Stomach (tissue), 9 donors: ENCODE data around the gene MGAM2. TPM values are rescaled to one million over a fixed set of nuclear protein-coding genes. Genes with fewer than 3 reads are reported as not detected.

Experiments
- DNase-seq, 2 donors: peaks; one replicate each; pipeline versions ENCODE4 v3.0.0 to v3.0.0-alpha.2; 2013 to 2019
- H3K27ac ChIP-seq, 5 donors: fragments of 200-600 bp in 4 of 5; sonication (generic) in 4 of 5; one replicate each; pipeline ENCODE4 v1.5.1; 2013 to 2019; ENCODE audit warnings: mild to moderate bottlenecking in 1 of 5, moderate library complexity in 1 of 5
- H3K27me3 ChIP-seq, 3 donors: fragments of 200-600 bp; sonication (generic); one replicate each; pipeline ENCODE4 v1.5.1; 2017 to 2019; ENCODE audit warnings: mixed run types in 1 of 3
- H3K36me3 ChIP-seq, 4 donors: fragments of 200-600 bp; sonication (generic); 1 replicate in 3 of 4; 2 replicates in 1 of 4; pipeline ENCODE4 v1.5.1; 2016 to 2019
- H3K4me1 ChIP-seq, 4 donors: fragments of 200-600 bp; sonication (generic); one replicate each; pipeline ENCODE4 v1.5.1; 2016 to 2019
- H3K4me3 ChIP-seq, 4 donors: fragments of 200-600 bp; sonication (generic) in 3 of 4; one replicate each; pipeline ENCODE4 v1.5.1; 2016 to 2019; ENCODE audit warnings: mild to moderate bottlenecking in 1 of 4
- H3K9me3 ChIP-seq, 4 donors: fragments of 200-600 bp; sonication (generic); one replicate each; pipeline ENCODE4 v1.5.1; 2016 to 2019
- EP300 ChIP-seq: sonication (generic); formaldehyde crosslinking; IDR thresholded peaks from one replicate; pipeline ENCODE4 v1.6.1; 2017; ENCODE audit warnings: antibody characterized with exemption
- POLR2A ChIP-seq, 4 donors: fragments of 450-650 bp; IDR thresholded peaks; one replicate each; pipeline ENCODE4 v1.6.1; 2016; ENCODE audit warnings: antibody characterized with exemption in 4 of 4, control low read depth in 2 of 4, mild to moderate bottlenecking in 1 of 4, moderate library complexity in 1 of 4
- POLR2AphosphoS5 ChIP-seq, 3 donors: sonication (generic); formaldehyde crosslinking; IDR thresholded peaks; one replicate each; pipeline ENCODE4 v1.6.1; 2016; ENCODE audit warnings: antibody characterized with exemption in 3 of 3
- WGBS, 5 donors: extraction: QIAGEN DNeasy Blood & Tissue Kit in 3 of 5; methylation state at CpG; one replicate each; pipeline versions ENCODE4 v1.1.5 to v1.1.7; 2013 to 2018; 5-methylcytosine and 5-hydroxymethylcytosine counted together
- intact Hi-C: fragments of 100-400 bp; cut with DNase I; formaldehyde crosslinking; loops from one replicate; pipeline ENCODE4 v1.15.1; 2023; ENCODE audit warnings: low total_unique reads
- polyA plus RNA-seq, 3 donors: library from polyadenylated mRNA; stranded (reverse); fragments of 200-250 nt; gene quantifications; one replicate each; pipeline ENCODE4 v1.2.3, GENCODE V29; 2013
- total RNA-seq, 5 donors: library from RNA; depleted of rRNA; stranded (reverse); fragments of >200 nt; gene quantifications; one replicate each; pipeline versions ENCODE4 v1.1.0 to v1.2.3, GENCODE V29; 2014 to 2016
- TF ChIP-seq, protein P1 (sequence below), 7 experiments: fragments of 450-650 bp in 4 of 7; fragments of 200-600 bp in 3 of 7; sonication (generic) in 3 of 7; IDR thresholded peaks; one replicate each; pipeline ENCODE4 v1.5.1; 2016 to 2019; ENCODE audit warnings: antibody characterized with exemption in 7 of 7, control low read depth in 2 of 7, mild to moderate bottlenecking in 1 of 7
- donor health status: healthy with polysubstance abuse.
- donor health status: Bipolar disorder and iron deficiency.
- donor health status: healthy.

The MGAM2 gene
- total and polyA plus RNA-seq, 8 donors: 0.05 to 2.9 (median 1.1) TPM; not detected in 3

GRCh38 chr7:142176901-142177300 lies 65.4 kb downstream of the MGAM2 start:
- no peak overlapping the region for H3K27ac ChIP-seq
- no peaks in the 10 kb centered on the region for H3K36me3 ChIP-seq
- intact Hi-C loops: no loop called here
- no peak for TF ChIP-seq EP300
- TF ChIP-seq, protein P1, sequence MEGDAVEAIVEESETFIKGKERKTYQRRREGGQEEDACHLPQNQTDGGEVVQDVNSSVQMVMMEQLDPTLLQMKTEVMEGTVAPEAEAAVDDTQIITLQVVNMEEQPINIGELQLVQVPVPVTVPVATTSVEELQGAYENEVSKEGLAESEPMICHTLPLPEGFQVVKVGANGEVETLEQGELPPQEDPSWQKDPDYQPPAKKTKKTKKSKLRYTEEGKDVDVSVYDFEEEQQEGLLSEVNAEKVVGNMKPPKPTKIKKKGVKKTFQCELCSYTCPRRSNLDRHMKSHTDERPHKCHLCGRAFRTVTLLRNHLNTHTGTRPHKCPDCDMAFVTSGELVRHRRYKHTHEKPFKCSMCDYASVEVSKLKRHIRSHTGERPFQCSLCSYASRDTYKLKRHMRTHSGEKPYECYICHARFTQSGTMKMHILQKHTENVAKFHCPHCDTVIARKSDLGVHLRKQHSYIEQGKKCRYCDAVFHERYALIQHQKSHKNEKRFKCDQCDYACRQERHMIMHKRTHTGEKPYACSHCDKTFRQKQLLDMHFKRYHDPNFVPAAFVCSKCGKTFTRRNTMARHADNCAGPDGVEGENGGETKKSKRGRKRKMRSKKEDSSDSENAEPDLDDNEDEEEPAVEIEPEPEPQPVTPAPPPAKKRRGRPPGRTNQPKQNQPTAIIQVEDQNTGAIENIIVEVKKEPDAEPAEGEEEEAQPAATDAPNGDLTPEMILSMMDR (IDR thresholded peaks at IDR 0.05): no peak
- TF ChIP-seq POLR2AphosphoS5 (IDR thresholded peaks at IDR 0.05): no peak
- TF ChIP-seq POLR2A (IDR thresholded peaks at IDR 0.05): no peak
- 78 to 91% (median 85%) methylated on average over 1 of the region's 1 CpG for WGBS, 5 donors
- DNase-seq: no peak
- no peaks in the 10 kb centered on the region for H3K9me3 ChIP-seq
- no peaks in the 10 kb centered on the region for H3K4me1 ChIP-seq
- H3K27me3 ChIP-seq: no peaks in the 10 kb centered on the region
- no peak overlapping the region for H3K4me3 ChIP-seq

DNA sequence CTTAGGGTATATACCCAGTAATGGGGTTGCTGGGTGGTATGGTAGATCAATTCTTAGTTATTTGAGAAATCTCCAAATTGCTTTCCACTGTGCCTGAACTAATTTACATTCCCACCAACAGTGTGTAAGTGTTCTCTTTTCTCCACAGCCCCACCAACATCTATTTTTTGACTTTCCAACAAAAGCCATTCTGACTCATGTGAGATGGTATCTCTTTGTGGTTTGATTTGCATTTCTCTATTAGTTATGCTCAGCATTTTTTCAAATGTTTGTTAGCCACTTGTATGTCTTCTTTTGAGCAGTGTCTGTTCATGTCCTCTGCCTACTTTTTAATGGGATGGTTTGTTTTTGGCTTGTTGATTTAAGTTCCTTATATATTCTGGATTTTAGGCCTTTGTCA lies 66.4 kb downstream of the MGAM2 start:
- Histone ChIP-seq H3K36me3 (no peaks in the 10 kb centered on the region), H3K27me3 (no peaks in the 10 kb centered on the region), H3K4me1 (no peaks in the 10 kb centered on the region), H3K27ac (no peak overlapping the region), H3K9me3 (no peaks in the 10 kb centered on the region), H3K4me3 (no peak overlapping the region)
- intact Hi-C loops: no loop called here
- TF ChIP-seq POLR2A (IDR thresholded peaks at IDR 0.05) (no peak), EP300 (no peak), POLR2AphosphoS5 (IDR thresholded peaks at IDR 0.05) (no peak)
- TF ChIP-seq, protein P1 (IDR thresholded peaks at IDR 0.05): no peak
- DNase-seq: no peak

DNA sequence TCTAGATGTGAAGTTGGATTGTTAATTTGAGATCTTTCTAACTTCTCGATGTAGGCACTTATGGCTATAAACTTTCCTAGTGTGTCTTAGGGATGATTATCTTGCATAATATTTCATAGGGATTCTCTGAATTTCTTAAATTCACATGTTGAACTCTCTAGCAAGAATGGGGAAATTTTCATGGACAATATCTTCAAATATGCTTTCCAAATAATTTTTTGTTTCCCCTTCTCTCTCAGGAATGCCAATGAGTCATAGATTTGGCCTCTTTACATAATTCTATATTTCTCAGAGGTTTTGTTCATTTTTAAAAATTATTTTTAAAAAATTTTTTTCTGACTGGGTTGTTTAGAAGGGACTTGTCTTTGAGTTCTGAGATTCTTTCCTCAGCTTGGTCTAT lies 68.9 kb downstream of the MGAM2 start:
- H3K27ac ChIP-seq: no peak overlapping the region
- 87 to 98% (median 93%) methylated on average over 1 of the region's 1 CpG for WGBS, 5 donors
- intact Hi-C loops: loop anchor here (5.0 kb wide), 1 partner anchor 208 kb away; the partner anchor contains the start of gene TAS2R38
- no peaks in the 10 kb centered on the region for H3K9me3 ChIP-seq
- TF ChIP-seq POLR2AphosphoS5 (IDR thresholded peaks at IDR 0.05) (no peak), POLR2A (IDR thresholded peaks at IDR 0.05) (no peak), EP300 (no peak)
- TF ChIP-seq, protein P1 (IDR thresholded peaks at IDR 0.05): no peak
- no peaks in the 10 kb centered on the region for H3K4me1 ChIP-seq
- no peak for DNase-seq
- no peak overlapping the region for H3K4me3 ChIP-seq
- no peaks in the 10 kb centered on the region for H3K36me3 ChIP-seq
- H3K27me3 ChIP-seq: no peaks in the 10 kb centered on the region

- Histone ChIP-seq H3K27ac (no peak overlapping the region), H3K27me3 (no peaks in the 10 kb centered on the region), H3K36me3 (no peaks in the 10 kb centered on the region), H3K9me3 (no peaks in the 10 kb centered on the region), H3K4me3 (no peak overlapping the region), H3K4me1 (no peaks in the 10 kb centered on the region)
- TF ChIP-seq POLR2A (IDR thresholded peaks at IDR 0.05): no peak
- TF ChIP-seq, protein P1 (IDR thresholded peaks at IDR 0.05): no peak
- no peak for TF ChIP-seq EP300
- TF ChIP-seq POLR2AphosphoS5 (IDR thresholded peaks at IDR 0.05): no peak
- intact Hi-C loops: loop anchor here (5.0 kb wide), 1 partner anchor 209 kb away; the partner anchor contains the start of gene TAS2R38
- DNase-seq: no peak
- 87 to 100% (median 96%) methylated on average over 2 of the region's 2 CpGs for WGBS, 5 donors
Observed at GRCh38 chr7:142181211-142181610, 69.7 kb downstream of the MGAM2 start.
